PC-9 (cell line): Measurements from ENCODE around the gene TUG1. TPM values are rescaled to one million over a fixed set of nuclear protein-coding genes. Genes with fewer than 3 reads are reported as not detected.

Experiments
- BruUV-seq: library from RNA; stranded (reverse); fragments of 400-500 nt; replicated peaks from 2 replicates; lab custom pipeline; 2021; lab: Mats Ljungman, UMichigan
- CTCF ChIA-PET: fragments of 300-600 bp; sonication (Branson Sonifier 250); formaldehyde crosslinking; loops from one replicate; lab custom pipeline; 2022; ENCODE audit warnings: antibody characterized with exemption; lab: Charles Lee
- POLR2A ChIA-PET: fragments of 300-600 bp; sonication (Branson Sonifier 250); formaldehyde crosslinking; loops from one replicate; lab custom pipeline; 2022; ENCODE audit warnings: antibody characterized with exemption; ENCODE audit not compliant: unreplicated experiment; lab: Charles Lee
- DNase-seq, 2 experiments: peaks; one replicate each; pipeline versions ENCODE4 v3.0.0 to v3.0.0-alpha.2; 2015 to 2022; ENCODE audit warnings: mixed read lengths in 1 of 2
- H2AFZ ChIP-seq: fragments of 200-600 bp; sonication (generic); 2 replicates; pipeline ENCODE4 v1.8.1; 2017; ENCODE audit warnings: antibody characterized with exemption
- H3F3A ChIP-seq: fragments of 200-600 bp; sonication (generic); 2 replicates; pipeline ENCODE4 v1.8.1; 2017; ENCODE audit warnings: antibody characterized with exemption, mild to moderate bottlenecking, low read depth; ENCODE audit not compliant: insufficient read depth
- H3K27ac ChIP-seq: fragments of 200-600 bp; sonication (generic); 2 replicates; pipeline ENCODE4 v1.6.1; 2016; ENCODE audit warnings: mixed run types
- H3K27me3 ChIP-seq: fragments of 200-600 bp; sonication (generic); 2 replicates; pipeline ENCODE4 v1.6.1; 2016; ENCODE audit warnings: low read depth, mixed run types; ENCODE audit not compliant: insufficient read depth
- H3K36me3 ChIP-seq: fragments of 200-600 bp; sonication (generic); 2 replicates; pipeline ENCODE4 v1.6.1; 2016; ENCODE audit warnings: low read depth, mixed run types
- H3K4me1 ChIP-seq: fragments of 200-600 bp; sonication (generic); replicated peaks from 2 replicates; pipeline ENCODE4 v1.6.1; 2016; ENCODE audit warnings: mixed run types; ENCODE audit not compliant: insufficient read depth
- H3K4me2 ChIP-seq: fragments of 200-600 bp; sonication (generic); 2 replicates; pipeline ENCODE4 v1.6.1; 2017; ENCODE audit warnings: mixed run types
- H3K4me3 ChIP-seq: fragments of 200-600 bp; sonication (generic); 2 replicates; pipeline ENCODE4 v1.6.1; 2016; ENCODE audit warnings: mixed run types
- H3K79me2 ChIP-seq: fragments of 200-600 bp; sonication (generic); 2 replicates; pipeline ENCODE4 v1.6.1; 2017; ENCODE audit warnings: low read depth, mixed run types
- H3K9me2 ChIP-seq: fragments of 200-600 bp; sonication (generic); 2 replicates; pipeline ENCODE4 v1.8.1; 2017; ENCODE audit warnings: mild to moderate bottlenecking; ENCODE audit not compliant: insufficient read depth
- H3K9me3 ChIP-seq: fragments of 200-600 bp; sonication (generic); 2 replicates; pipeline ENCODE4 v1.8.1; 2016; ENCODE audit warnings: low read depth; ENCODE audit not compliant: insufficient read depth
- H4K20me1 ChIP-seq: fragments of 200-600 bp; sonication (generic); 2 replicates; pipeline ENCODE4 v1.8.1; 2017; ENCODE audit not compliant: insufficient read depth
- EZH2 ChIP-seq: fragments of 200-600 bp; sonication (generic); IDR thresholded peaks from 2 replicates; pipeline ENCODE4 v1.8.0; 2017; ENCODE audit warnings: antibody characterized with exemption, low read depth
- intact Hi-C: fragments of 100-400 bp; cut with micrococcal nuclease; formaldehyde crosslinking; loops from one replicate; pipeline ENCODE4 v1.10.0; 2022; ENCODE audit not compliant: unreplicated experiment
- total RNA-seq: library from RNA; stranded (reverse); gene quantifications from 2 replicates; pipeline ENCODE4 v1.2.3, GENCODE V29; 2021
- TF ChIP-seq, protein P1 (sequence below): fragments of 200-600 bp; sonication (generic); conservative IDR thresholded peaks from 2 replicates; pipeline ENCODE4 v1.6.1; 2017; ENCODE audit warnings: mixed run types, antibody characterized with exemption, mild to moderate bottlenecking, moderate library complexity

Gene TUG1
- total RNA-seq, 1 experiment from 2014 or later, result 105 TPM

GRCh38 chr22:30940685-30941362 is 28.2 kb upstream of the TUG1 start:
- CTCF ChIA-PET, result no interaction called here
- DNase-seq, result no peak
- H3K36me3 ChIP-seq, result peaks cover 66% of the 10 kb centered on the region

DNA sequence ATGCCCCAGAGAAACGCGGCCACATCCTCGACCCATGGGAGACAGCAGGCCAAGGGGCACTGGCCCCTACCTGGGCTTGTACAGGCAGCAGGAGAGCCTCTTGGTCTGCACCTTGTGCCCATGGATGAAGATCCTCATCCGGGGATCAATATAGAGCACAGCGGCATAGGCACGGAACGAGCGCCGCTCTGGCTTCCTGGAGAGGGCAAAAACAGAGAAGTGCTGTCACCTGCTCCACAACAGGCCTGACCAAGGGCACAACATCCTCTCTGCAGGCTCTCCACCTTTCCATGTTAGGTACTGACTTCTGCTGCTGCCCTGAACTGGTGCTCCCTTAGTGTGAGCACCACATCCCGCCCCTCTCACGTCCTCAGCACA is 27.7 kb upstream of the TUG1 start:
- POLR2A ChIA-PET, result no interaction called here
- Histone ChIP-seq H3K27ac (no peak overlapping the region), H3F3A (no peaks in the 10 kb centered on the region; the same call in 1 of the 2 replicates), H3K4me3 (no peak overlapping the region), H3K4me2 (no peak overlapping the region), H3K27me3 (no peaks in the 10 kb centered on the region), H3K36me3 (peaks cover 66% of the 10 kb centered on the region), H3K9me2 (no peaks in the 10 kb centered on the region), H3K4me1 (no peaks in the 10 kb centered on the region), H3K79me2 (no peaks in the 10 kb centered on the region), H4K20me1 (no peaks in the 10 kb centered on the region), H2AFZ (no peak overlapping the region), H3K9me3 (no peaks in the 10 kb centered on the region)
- no peak for DNase-seq
- TF ChIP-seq EZH2, result no peak
- TF ChIP-seq, protein P1, sequence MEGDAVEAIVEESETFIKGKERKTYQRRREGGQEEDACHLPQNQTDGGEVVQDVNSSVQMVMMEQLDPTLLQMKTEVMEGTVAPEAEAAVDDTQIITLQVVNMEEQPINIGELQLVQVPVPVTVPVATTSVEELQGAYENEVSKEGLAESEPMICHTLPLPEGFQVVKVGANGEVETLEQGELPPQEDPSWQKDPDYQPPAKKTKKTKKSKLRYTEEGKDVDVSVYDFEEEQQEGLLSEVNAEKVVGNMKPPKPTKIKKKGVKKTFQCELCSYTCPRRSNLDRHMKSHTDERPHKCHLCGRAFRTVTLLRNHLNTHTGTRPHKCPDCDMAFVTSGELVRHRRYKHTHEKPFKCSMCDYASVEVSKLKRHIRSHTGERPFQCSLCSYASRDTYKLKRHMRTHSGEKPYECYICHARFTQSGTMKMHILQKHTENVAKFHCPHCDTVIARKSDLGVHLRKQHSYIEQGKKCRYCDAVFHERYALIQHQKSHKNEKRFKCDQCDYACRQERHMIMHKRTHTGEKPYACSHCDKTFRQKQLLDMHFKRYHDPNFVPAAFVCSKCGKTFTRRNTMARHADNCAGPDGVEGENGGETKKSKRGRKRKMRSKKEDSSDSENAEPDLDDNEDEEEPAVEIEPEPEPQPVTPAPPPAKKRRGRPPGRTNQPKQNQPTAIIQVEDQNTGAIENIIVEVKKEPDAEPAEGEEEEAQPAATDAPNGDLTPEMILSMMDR, result no peak
- CTCF ChIA-PET, result interaction anchor here (0.5 kb wide), 1 partner anchor 234 kb away, joined by 4 read pairs; no protein-coding TSS in a partner anchor
- BruUV-seq, result no TSS peak
- intact Hi-C loops, result no loop called here

More at GRCh38 chr22:30940685-30941362, 28.2 kb upstream of the TUG1 start:
- no peaks in the 10 kb centered on the region for H3K4me1 ChIP-seq
- H3K27me3 ChIP-seq, result no peaks in the 10 kb centered on the region
- no peak overlapping the region for H3K27ac ChIP-seq
- 0 out of 2 replicates have a peak, but pooled peaks cover 4% of the 10 kb centered on the region for H4K20me1 ChIP-seq
- POLR2A ChIA-PET, result interaction anchor here (0.6 kb wide), 1 partner anchor 26 kb away, joined by 4 read pairs; no protein-coding TSS in a partner anchor
- no peaks in the 10 kb centered on the region; the same call in 1 of the 2 replicates for H3F3A ChIP-seq
- no peaks in the 10 kb centered on the region for H3K9me2 ChIP-seq
- BruUV-seq, result no TSS peak
- no peak overlapping the region for H2AFZ ChIP-seq
- no peak overlapping the region for H3K4me3 ChIP-seq
- H3K4me2 ChIP-seq, result no peak overlapping the region
- no peaks in the 10 kb centered on the region for H3K9me3 ChIP-seq
- intact Hi-C loops, result no loop called here
- H3K79me2 ChIP-seq, result no peaks in the 10 kb centered on the region
- TF ChIP-seq, protein P1, result no peak
- TF ChIP-seq EZH2, result no peak

DNA sequence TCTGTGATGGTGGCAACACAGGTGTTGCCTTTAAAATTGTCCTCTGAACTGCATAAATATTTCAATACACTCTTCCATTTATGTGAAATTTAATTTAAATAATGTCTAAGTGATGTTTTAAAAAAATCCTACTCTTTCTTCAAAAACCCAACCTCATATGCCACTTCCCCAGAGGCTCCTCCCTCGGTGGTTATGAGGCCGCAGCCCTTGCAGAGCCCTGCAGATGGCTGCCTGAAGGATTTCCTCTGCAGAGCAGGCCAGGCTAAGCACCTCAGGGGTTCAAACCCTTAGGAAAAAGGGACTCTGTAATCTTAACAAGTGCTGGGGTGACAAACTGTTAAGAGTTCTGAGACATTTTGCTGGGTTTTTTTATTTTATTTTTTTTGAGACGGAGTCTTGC is 25.7 kb upstream of the TUG1 start:
- no peak for TF ChIP-seq EZH2
- TF ChIP-seq, protein P1, result no peak

More for the DNA sequence above, 25.7 kb upstream of the TUG1 start:
- no peaks in the 10 kb centered on the region for H3K79me2 ChIP-seq
- no peak overlapping the region for H3K4me3 ChIP-seq
- intact Hi-C loops, result no loop called here
- no peaks in the 10 kb centered on the region for H3K9me2 ChIP-seq
- H3F3A ChIP-seq, result no peaks in the 10 kb centered on the region
- no peak overlapping the region for H3K27ac ChIP-seq
- no peaks in the 10 kb centered on the region for H3K4me1 ChIP-seq
- H3K4me2 ChIP-seq, result no peak overlapping the region
- POLR2A ChIA-PET, result no interaction called here
- no TSS peak for BruUV-seq
- CTCF ChIA-PET, result interaction anchor here (0.6 kb wide), 1 partner anchor 10 kb away, joined by 4 read pairs; no protein-coding TSS in a partner anchor
- DNase-seq, result no peak
- peaks cover 58% of the 10 kb centered on the region for H3K36me3 ChIP-seq
- no peaks in the 10 kb centered on the region for H4K20me1 ChIP-seq
- no peaks in the 10 kb centered on the region for H3K9me3 ChIP-seq
- no peaks in the 10 kb centered on the region for H3K27me3 ChIP-seq
- no peak overlapping the region for H2AFZ ChIP-seq
